ENCODE results near the gene FBXO47.

The FBXO47 gene

DNA sequence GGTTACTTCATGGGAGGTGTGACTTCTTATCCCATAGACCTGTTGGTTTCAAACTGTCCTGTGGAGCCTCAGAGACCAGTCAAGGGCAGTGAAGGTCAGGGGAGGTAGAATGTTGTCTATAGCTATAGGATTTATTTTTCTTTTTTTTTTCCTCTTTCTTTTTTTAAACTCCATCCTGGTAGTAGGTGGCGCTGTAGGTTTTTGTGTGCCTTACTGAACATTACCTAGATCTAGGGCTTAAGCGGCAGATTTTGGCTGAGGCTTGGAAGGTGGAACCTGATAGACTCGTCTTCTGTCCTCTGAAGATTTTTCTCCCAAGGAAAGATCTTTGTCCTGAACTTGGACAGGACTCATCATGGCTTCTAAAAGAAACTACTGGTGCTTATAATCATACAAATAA, 49.9 kb downstream of the FBXO47 start:
- no peak for TF ChIP-seq CTCF (conservative IDR thresholded peaks at IDR 0.05; ENCODE audit: low read depth, low read length)
- Histone ChIP-seq H4K20me1 (ENCODE audit: insufficient read depth) (no peaks in the 10 kb centered on the region), H2AFZ (ENCODE audit: low read depth) (no peak overlapping the region), H3K4me3 (IDR thresholded peaks at IDR 0.05; ENCODE audit: insufficient read depth, low read depth, low read length) (no peak overlapping the region), H3K4me2 (no peak overlapping the region), H3K4me1 (ENCODE audit: low read depth, poor library complexity, severe bottlenecking) (no peaks in the 10 kb centered on the region), H3K36me3 (ENCODE audit: insufficient read depth) (no peaks in the 10 kb centered on the region), H3K79me2 (ENCODE audit: insufficient read depth, low read depth) (no peaks in the 10 kb centered on the region), H3K27me3 (ENCODE audit: insufficient read depth, low read depth) (no peaks in the 10 kb centered on the region), H3K27ac (no peak overlapping the region; the same call in 1 of the 2 replicates), H3K9ac (no peak overlapping the region)

- Histone ChIP-seq H3K27me3 (ENCODE audit: insufficient read depth, low read depth) (no peaks in the 10 kb centered on the region), H3K4me1 (ENCODE audit: low read depth, poor library complexity, severe bottlenecking) (no peaks in the 10 kb centered on the region), H4K20me1 (ENCODE audit: insufficient read depth) (no peaks in the 10 kb centered on the region), H3K4me2 (no peak overlapping the region), H3K79me2 (ENCODE audit: insufficient read depth, low read depth) (no peaks in the 10 kb centered on the region), H3K36me3 (ENCODE audit: insufficient read depth) (no peaks in the 10 kb centered on the region), H3K4me3 (IDR thresholded peaks at IDR 0.05; ENCODE audit: insufficient read depth, low read depth, low read length) (no peak overlapping the region), H3K27ac (no peak overlapping the region), H3K9ac (no peak overlapping the region), H2AFZ (ENCODE audit: low read depth) (no peak overlapping the region)
- TF ChIP-seq CTCF (conservative IDR thresholded peaks at IDR 0.05; ENCODE audit: low read depth, low read length), result no peak
Measured at GRCh38 chr17:38916771-38917170, 50.4 kb downstream of the FBXO47 start.

- Histone ChIP-seq H3K4me1 (ENCODE audit: low read depth, poor library complexity, severe bottlenecking) (no peaks in the 10 kb centered on the region), H3K27ac (no peak overlapping the region), H3K27me3 (ENCODE audit: insufficient read depth, low read depth) (no peaks in the 10 kb centered on the region), H3K79me2 (ENCODE audit: insufficient read depth, low read depth) (no peaks in the 10 kb centered on the region), H3K9ac (no peak overlapping the region), H3K36me3 (ENCODE audit: insufficient read depth) (no peaks in the 10 kb centered on the region), H3K4me2 (no peak overlapping the region), H2AFZ (ENCODE audit: low read depth) (no peak overlapping the region), H4K20me1 (ENCODE audit: insufficient read depth) (no peaks in the 10 kb centered on the region), H3K4me3 (IDR thresholded peaks at IDR 0.05; ENCODE audit: insufficient read depth, low read depth, low read length) (no peak overlapping the region)
- no peak for TF ChIP-seq CTCF (conservative IDR thresholded peaks at IDR 0.05; ENCODE audit: low read depth, low read length)
Measured at GRCh38 chr17:38915639-38915995, 51.6 kb downstream of the FBXO47 start.

DNA sequence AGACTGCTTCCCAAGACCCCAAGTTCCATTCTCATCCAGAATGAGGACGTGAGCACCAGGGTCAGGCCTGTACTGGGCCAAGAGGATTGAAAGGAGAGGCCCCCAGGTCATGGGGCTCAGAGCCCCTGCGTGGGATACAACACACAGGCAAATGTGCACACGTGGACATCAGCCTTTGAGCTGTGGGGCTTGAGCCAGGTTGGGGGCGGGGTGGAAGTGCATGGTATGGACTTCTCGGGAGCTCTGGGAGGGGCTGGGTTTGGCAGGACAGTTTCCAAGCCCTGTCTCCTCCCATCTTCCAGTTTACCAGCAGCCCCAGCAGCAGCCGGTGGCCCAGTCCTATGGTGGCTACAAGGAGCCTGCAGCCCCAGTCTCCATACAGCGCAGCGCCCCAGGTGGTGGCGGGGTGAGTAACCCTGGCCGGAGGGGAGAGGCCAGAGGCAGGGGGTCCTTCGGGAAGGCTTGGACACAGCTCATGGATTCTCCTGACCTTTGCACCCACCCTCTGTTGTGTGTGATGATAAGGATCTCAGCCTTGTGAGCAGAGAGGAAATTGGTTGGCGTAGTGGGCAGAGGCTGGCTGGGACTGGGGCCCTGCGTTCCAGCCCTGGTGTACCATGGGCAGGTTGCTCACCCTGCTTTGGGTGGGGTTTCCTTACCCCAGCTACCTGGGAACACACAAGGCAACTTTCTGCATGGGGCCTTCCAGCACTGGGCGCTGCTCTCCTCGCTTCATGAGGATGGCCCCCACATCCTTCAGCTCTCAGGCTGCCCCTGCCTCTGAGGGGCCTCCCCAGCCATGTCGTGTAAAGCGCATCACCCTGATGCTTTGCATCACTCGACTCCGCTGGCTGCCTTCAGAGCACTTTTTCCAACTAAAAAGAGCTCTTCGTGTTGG, 52.2 kb downstream of the FBXO47 start:
- no peak overlapping the region for H3K27ac ChIP-seq

More for the DNA sequence above, 52.2 kb downstream of the FBXO47 start:
- no peak for TF ChIP-seq CTCF (conservative IDR thresholded peaks at IDR 0.05; ENCODE audit: low read depth, low read length)
- Histone ChIP-seq H3K36me3 (ENCODE audit: insufficient read depth) (no peaks in the 10 kb centered on the region), H3K27me3 (ENCODE audit: insufficient read depth, low read depth) (no peaks in the 10 kb centered on the region), H3K4me2 (no peak overlapping the region), H3K79me2 (ENCODE audit: insufficient read depth, low read depth) (no peaks in the 10 kb centered on the region), H4K20me1 (ENCODE audit: insufficient read depth) (no peaks in the 10 kb centered on the region), H3K4me1 (ENCODE audit: low read depth, poor library complexity, severe bottlenecking) (no peaks in the 10 kb centered on the region), H3K4me3 (IDR thresholded peaks at IDR 0.05; ENCODE audit: insufficient read depth, low read depth, low read length) (no peak overlapping the region), H3K9ac (no peak overlapping the region), H2AFZ (ENCODE audit: low read depth) (no peak overlapping the region)
